ENCODE results near the gene RBM33.
A peak's percentile ranks its signal among the peaks of the same experiment; 100 is the strongest.

- TF ChIP-seq EZH2 (IDR thresholded peaks at IDR 0.05; ENCODE audit: insufficient read depth, poor library complexity, severe bottlenecking): no peak
- TF ChIP-seq EZH2phosphoT487 (IDR thresholded peaks at IDR 0.05; ENCODE audit: insufficient read depth, low read depth): 0 out of 2 replicates have a peak, but pooled peaks have one; percentile 51
Observed at GRCh38 chr7:155810770-155811559, 166.5 kb downstream of the RBM33 start.
